H1 (cell line): ENCODE results near the gene TAMALIN. TPM values are rescaled to one million over a fixed set of nuclear protein-coding genes. Genes with fewer than 3 reads are reported as not detected.
A peak's percentile ranks its signal among the peaks of the same experiment; 100 is the strongest.

Experiments
- CTCF ChIA-PET: fragments of 300-600 bp; sonication (Branson Sonifier 250); formaldehyde crosslinking; loops from one replicate; lab custom pipeline; 2021; ENCODE audit not compliant: partially characterized antibody; lab: Charles Lee
- POLR2A ChIA-PET: fragments of 300-600 bp; sonication (Branson Sonifier 250); formaldehyde crosslinking; loops from one replicate; lab custom pipeline; 2021; ENCODE audit warnings: inconsistent platforms; ENCODE audit not compliant: partially characterized antibody; lab: Charles Lee
- DNase-seq, 2 experiments: peaks; one replicate each; pipeline versions ENCODE4 v3.0.0 to v3.0.0-alpha.2; 2010 to 2022; ENCODE audit warnings: low spot score in 2 of 2, low read depth in 1 of 2, mixed read lengths in 1 of 2
- FAIRE-seq: peaks from 2 replicates; lab custom pipeline; 2011; peaks lifted over from hg19 to GRCh38; lab: Jason Lieb, UNC
- H2AFZ ChIP-seq: 2 replicates; pipeline ENCODE4 v1.8.1; 2012; ENCODE audit warnings: low read length, inconsistent platforms
- H2AK5ac ChIP-seq: 2 replicates; pipeline ENCODE4 v1.6.1; 2013; ENCODE audit warnings: low read depth, low read length
- H2BK120ac ChIP-seq: replicated peaks from 2 replicates; pipeline ENCODE3; 2013; ENCODE audit warnings: low read depth, low read length, inconsistent platforms
- H2BK12ac ChIP-seq: 2 replicates; pipeline ENCODE4 v1.6.1; 2013; ENCODE audit warnings: low read depth, low read length
- H2BK15ac ChIP-seq: 2 replicates; pipeline ENCODE4 v1.6.1; 2013; ENCODE audit warnings: low read length
- H2BK20ac ChIP-seq: 2 replicates; pipeline ENCODE4 v1.6.1; 2013; ENCODE audit warnings: low read length
- H2BK5ac ChIP-seq: 2 replicates; pipeline ENCODE4 v1.6.1; 2013; ENCODE audit warnings: low read depth, low read length
- H3K14ac ChIP-seq: 2 replicates; pipeline ENCODE4 v1.6.1; 2013; ENCODE audit warnings: inconsistent platforms; ENCODE audit not compliant: insufficient read length
- H3K18ac ChIP-seq: 2 replicates; pipeline ENCODE4 v1.6.1; 2013; ENCODE audit warnings: low read length; ENCODE audit errors: extremely low read depth
- H3K23ac ChIP-seq: 2 replicates; pipeline ENCODE4 v1.6.1; 2013; ENCODE audit warnings: inconsistent platforms; ENCODE audit not compliant: insufficient read length
- H3K23me2 ChIP-seq: 2 replicates; pipeline ENCODE4 v1.6.1; 2013; ENCODE audit warnings: low read depth, low read length
- H3K27ac ChIP-seq: 2 replicates; pipeline ENCODE4 v1.6.1; 2011; ENCODE audit warnings: low read depth, low read length, inconsistent platforms
- H3K27me3 ChIP-seq, 4 experiments: replicated peaks in 1 of 4; 1 replicate in 1 of 4; 2 replicates in 3 of 4; pipeline versions ENCODE4 v1.6.1 to v1.8.1; 2011 to 2013; ENCODE audit warnings: low read length in 3 of 4, mild to moderate bottlenecking in 3 of 4, inconsistent platforms in 2 of 4, mixed read lengths in 2 of 4, moderate library complexity in 1 of 4; ENCODE audit not compliant: control insufficient read depth in 3 of 4, insufficient read depth in 3 of 4; ENCODE audit errors: extremely low read depth in 1 of 4
- H3K36me3 ChIP-seq, 4 experiments: 2 replicates each; pipeline versions ENCODE4 v1.6.1 to v1.8.1; 2011 to 2013; ENCODE audit warnings: mild to moderate bottlenecking in 4 of 4, low read length in 3 of 4, moderate library complexity in 2 of 4, control low read depth in 1 of 4, inconsistent platforms in 1 of 4; ENCODE audit not compliant: insufficient read depth in 4 of 4, control insufficient read depth in 2 of 4
- H3K4ac ChIP-seq: replicated peaks from 2 replicates; pipeline ENCODE3; 2013; ENCODE audit warnings: low read length, low read depth, mixed read lengths, inconsistent platforms; ENCODE audit not compliant: insufficient read length
- H3K4me1 ChIP-seq, 4 experiments: replicated peaks in 1 of 4; 1 replicate in 1 of 4; 2 replicates in 3 of 4; pipeline versions ENCODE4 v1.6.1 to v1.8.1; 2011 to 2013; ENCODE audit warnings: low read length in 3 of 4, inconsistent platforms in 2 of 4, mixed read lengths in 1 of 4; ENCODE audit not compliant: insufficient read depth in 4 of 4, control insufficient read depth in 3 of 4
- H3K4me2 ChIP-seq, 2 experiments: 2 replicates each; pipeline versions ENCODE4 v1.6.1 to v1.8.1; 2011 to 2013; ENCODE audit warnings: low read depth in 2 of 2, low read length in 2 of 2, control low read depth in 1 of 2, inconsistent platforms in 1 of 2, mild to moderate bottlenecking in 1 of 2; ENCODE audit not compliant: insufficient read depth in 1 of 2
- H3K4me3 ChIP-seq, 4 experiments: fragments of 200-600, 300-600 bp in 1 of 4; sonication (generic), shearing (Covaris generic), sonication (Bioruptor Twin) in 1 of 4; 2 replicates each; pipeline versions ENCODE4 v1.5.1 to v1.8.1; 2011 to 2016; ENCODE audit warnings: low read length in 4 of 4, low read depth in 3 of 4, control low read depth in 2 of 4, inconsistent platforms in 2 of 4, mild to moderate bottlenecking in 2 of 4, mixed read lengths in 1 of 4, moderate library complexity in 1 of 4; ENCODE audit not compliant: insufficient read depth in 2 of 4; ENCODE audit errors: extremely low read depth in 1 of 4
- H3K56ac ChIP-seq: replicated peaks from 2 replicates; pipeline ENCODE3; 2013; ENCODE audit warnings: low read depth, mild to moderate bottlenecking, mixed read lengths, low read length, inconsistent platforms; ENCODE audit not compliant: insufficient read length
- H3K79me1 ChIP-seq: 2 replicates; pipeline ENCODE4 v1.6.1; 2013; ENCODE audit warnings: low read depth, low read length, control low read depth
- H3K79me2 ChIP-seq, 2 experiments: 2 replicates each; pipeline versions ENCODE4 v1.6.1 to v1.8.1; 2012 to 2013; ENCODE audit warnings: low read length in 2 of 2, mild to moderate bottlenecking in 2 of 2, inconsistent platforms in 1 of 2; ENCODE audit not compliant: insufficient read depth in 2 of 2, control insufficient read depth in 1 of 2
- H3K9ac ChIP-seq, 4 experiments: replicated peaks in 1 of 4; 1 replicate in 1 of 4; 2 replicates in 3 of 4; pipeline versions ENCODE4 v1.6.1 to v1.8.1; 2011 to 2013; ENCODE audit warnings: low read depth in 3 of 4, low read length in 3 of 4, control low read depth in 2 of 4, mild to moderate bottlenecking in 2 of 4, moderate library complexity in 2 of 4, inconsistent platforms in 1 of 4; ENCODE audit errors: extremely low read depth in 1 of 4
- H3K9me3 ChIP-seq, 2 experiments: 2 replicates each; pipeline versions ENCODE4 v1.6.1 to v1.8.1; 2012 to 2013; ENCODE audit warnings: mild to moderate bottlenecking in 2 of 2, moderate library complexity in 2 of 2, control low read depth in 1 of 2, inconsistent platforms in 1 of 2, low read depth in 1 of 2, low read length in 1 of 2, mixed read lengths in 1 of 2; ENCODE audit not compliant: insufficient read depth in 2 of 2
- H4K20me1 ChIP-seq, 2 experiments: replicated peaks in 1 of 2; 2 replicates each; pipeline versions ENCODE3 to v1.8.1; 2011 to 2013; ENCODE audit warnings: inconsistent platforms in 2 of 2, low read length in 2 of 2, mild to moderate bottlenecking in 1 of 2; ENCODE audit not compliant: insufficient read depth in 2 of 2, control insufficient read depth in 1 of 2
- H4K5ac ChIP-seq: 2 replicates; pipeline ENCODE4 v1.6.1; 2013; ENCODE audit warnings: low read length, low read depth, mixed read lengths, inconsistent platforms; ENCODE audit not compliant: insufficient read length
- H4K8ac ChIP-seq: 2 replicates; pipeline ENCODE4 v1.8.0; 2013; ENCODE audit warnings: mild to moderate bottlenecking, moderate library complexity, low read length, inconsistent platforms; ENCODE audit not compliant: insufficient read depth; ENCODE audit errors: extremely low read depth
- H4K91ac ChIP-seq: replicated peaks from 2 replicates; pipeline ENCODE3; 2013; ENCODE audit warnings: low read length, mixed read lengths, inconsistent platforms; ENCODE audit not compliant: insufficient read length
- ASH2L ChIP-seq: fragments of 200-600, 300-600 bp; sonication (generic); IDR thresholded peaks from one replicate; pipeline ENCODE4 v1.7.1; 2017; ENCODE audit warnings: low read length
- ATF3 ChIP-seq: IDR thresholded peaks from 2 replicates; pipeline ENCODE4 v1.6.1; 2011; ENCODE audit warnings: low read depth, mild to moderate bottlenecking, low read length; ENCODE audit not compliant: insufficient read depth
- BACH1 ChIP-seq: IDR thresholded peaks from 2 replicates; pipeline ENCODE4 v1.6.1; 2012; ENCODE audit warnings: low read length, improper control_type of control experiment
- EP300 ChIP-seq, 2 experiments: IDR thresholded peaks; 1 replicate in 1 of 2; 2 replicates in 1 of 2; pipeline ENCODE4 v1.6.1; 2011 to 2012; ENCODE audit warnings: low read depth in 2 of 2, low read length in 2 of 2, mild to moderate bottlenecking in 2 of 2, borderline replicate concordance in 1 of 2, inconsistent platforms in 1 of 2, moderate library complexity in 1 of 2
- MAFK ChIP-seq: IDR thresholded peaks from 2 replicates; pipeline ENCODE4 v1.6.1; 2012; ENCODE audit warnings: low read depth, mild to moderate bottlenecking, improper control_type of control experiment, low read length
- SAP30 ChIP-seq: fragments of 300-600 bp; sonication (generic); IDR thresholded peaks from 2 replicates; pipeline ENCODE4 v1.7.1; 2012; ENCODE audit warnings: low read length, moderate library complexity, mild to moderate bottlenecking, inconsistent platforms; ENCODE audit not compliant: insufficient read depth, insufficient replicate concordance
- WGBS, 2 experiments: shearing (Covaris generic) in 1 of 2; methylation state at CpG; one replicate each; pipeline versions ENCODE4 v1.1.6 to v1.1.7; 2013 to 2015; ENCODE audit warnings: low lambda C conversion rate in 2 of 2, mixed read lengths in 2 of 2, inconsistent platforms in 1 of 2, low coverage in 1 of 2, missing lambda C conversion rate in 1 of 2; ENCODE audit not compliant: insufficient replicate concordance in 2 of 2, insufficient coverage in 1 of 2, insufficient read length in 1 of 2; ENCODE audit errors: extremely low coverage in 1 of 2, missing lambda C conversion rate in 1 of 2; 5-methylcytosine and 5-hydroxymethylcytosine counted together
- polyA plus RNA-seq, 7 experiments: library from polyadenylated mRNA; depleted of rRNA in 3 of 7; stranded (reverse) in 5 of 7; unstranded in 2 of 7; fragments of >200 nt in 5 of 7; fragments of 200-250 nt in 2 of 7; gene quantifications; 1 replicate in 5 of 7; 2 replicates in 1 of 7; 4 replicates in 1 of 7; pipeline versions ENCODE4 v1.2.1 to v1.2.3, GENCODE V29; 2011 to 2013; ENCODE audit warnings: missing spikeins in 2 of 7, mixed read lengths in 2 of 7
- total RNA-seq: library from RNA; stranded (reverse); fragmentation: NEBNext Ultra II Directional; extraction: Animal tissue kit (Norgen Biotek cat#: 25700); gene quantifications from 2 replicates; pipeline ENCODE4 v1.2.1, GENCODE V29; 2021
- TF ChIP-seq, protein P1 (sequence below): IDR thresholded peaks from 2 replicates; pipeline ENCODE4 v1.6.1; 2012; ENCODE audit warnings: inconsistent platforms

Gene TAMALIN
- total and polyA plus RNA-seq, 2 of the 8 experiments (the other 6 are each of a cell fraction or from before 2014, with no cell fraction given): 2.6 to 4.9 TPM

DNA sequence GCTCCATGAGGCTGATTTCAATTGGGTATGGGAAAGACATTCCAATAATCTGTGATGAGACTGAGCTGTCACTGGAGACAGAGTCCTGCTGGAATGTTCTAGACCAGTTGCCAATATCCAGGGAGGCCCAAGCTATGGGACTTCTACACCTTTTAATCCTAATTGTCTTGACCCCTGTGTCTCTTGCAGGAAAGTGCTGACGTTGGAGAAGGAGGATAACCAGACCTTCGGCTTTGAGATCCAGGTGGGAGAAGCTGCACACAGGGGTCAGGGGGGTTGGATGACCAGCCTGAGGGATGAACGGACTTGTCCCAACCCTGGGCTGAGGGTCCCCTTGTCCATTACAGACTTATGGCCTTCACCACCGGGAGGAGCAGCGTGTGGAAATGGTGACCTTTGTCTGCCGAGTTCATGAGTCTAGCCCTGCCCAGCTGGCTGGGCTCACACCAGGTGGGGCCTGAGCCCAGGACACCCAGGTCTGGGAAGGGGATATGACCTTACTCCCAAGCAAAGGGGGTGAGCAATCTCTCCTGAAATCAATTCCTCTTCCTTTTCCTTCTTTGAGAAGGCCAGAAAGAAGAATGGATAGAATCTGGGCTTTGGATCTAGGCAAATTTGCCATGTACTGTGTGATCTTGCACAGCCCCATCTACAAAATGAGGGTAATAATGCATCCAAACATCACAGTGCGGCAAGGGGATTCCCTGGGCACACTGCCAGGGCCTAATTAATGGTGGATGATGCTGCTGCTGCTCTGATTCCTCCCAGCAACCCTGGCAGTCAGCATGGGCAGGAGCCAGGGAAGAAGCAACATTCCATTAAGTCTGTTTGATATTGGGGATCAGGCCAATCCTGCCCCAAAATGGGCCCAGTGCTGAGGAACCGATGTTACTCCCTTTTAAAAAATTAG, 4.2 kb downstream of the TAMALIN start:
- H2AK5ac ChIP-seq: no peak overlapping the region
- H2BK5ac ChIP-seq: no peak overlapping the region
- H3K79me2 ChIP-seq: no peaks in the 10 kb centered on the region
- 0 out of 2 replicates have a peak overlapping the region, but pooled peaks have one; percentile 23 for H2BK15ac ChIP-seq
- H4K5ac ChIP-seq: peak overlapping the region; percentile 22
- no peak overlapping the region; the same call in 1 of the 2 replicates for H3K27ac ChIP-seq
- H3K23ac ChIP-seq: no peak overlapping the region
- H2AFZ ChIP-seq: no peak overlapping the region
- peaks cover 5 to 44% (median 26%) of the 10 kb centered on the region in 4 experiments for H3K4me1 ChIP-seq
- DNase-seq: no peak
- H3K9me3 ChIP-seq: no peaks in the 10 kb centered on the region
- peaks cover 13 to 64% (median 56%) of the 10 kb centered on the region in 4 experiments for H3K27me3 ChIP-seq
- peak overlapping the region; percentile 1 for H3K4ac ChIP-seq
- peak overlapping the region; percentile 89; the same call in 1 of the 2 replicates for H2BK12ac ChIP-seq
- no peaks in the 10 kb centered on the region for H3K79me1 ChIP-seq
- H2BK120ac ChIP-seq: no peak overlapping the region
- peak overlapping the region; percentile 27 to 47 for H3K4me2 ChIP-seq
- no peak overlapping the region for H4K91ac ChIP-seq
- peaks cover 10% of the 10 kb centered on the region; the same call in 1 of the 2 replicates for H3K23me2 ChIP-seq
- WGBS, 2 experiments: 84% methylated on average over 8 of the region's 8 CpGs; no CpG with 5 or more reads in 1 of the 2 experiments
- H3K4me3 ChIP-seq: peak overlapping the region in 1 of 4 experiments; percentile 31; a peak in 1 of 8 replicates
- no peak overlapping the region; the same call in 1 of the 2 replicates for H4K8ac ChIP-seq
- H2BK20ac ChIP-seq: no peak overlapping the region
- CTCF ChIA-PET: interaction anchor here (1.1 to 38.2 kb wide), 14 partner anchors 7 to 210 kb away, joined by 3 to 1249 read pairs (median 8); partner anchors contain the start of genes ATG101, NR4A1 and SMIM41
- H3K18ac ChIP-seq: no peak overlapping the region
- H4K20me1 ChIP-seq: peaks cover 0 to 3% of the 10 kb centered on the region in 2 experiments
- FAIRE-seq: no peak
- H3K9ac ChIP-seq: no peak overlapping the region; a peak in 1 of 7 replicates
- no peak overlapping the region for H3K14ac ChIP-seq
- POLR2A ChIA-PET: interaction anchor here (0.6 to 2.2 kb wide), 9 partner anchors 8 to 806 kb away, joined by 3 to 24 read pairs (median 4); partner anchors contain the start of gene NR4A1
- H3K56ac ChIP-seq: no peak overlapping the region
- no peaks in the 10 kb centered on the region; a peak in 1 of 8 replicates for H3K36me3 ChIP-seq
- TF ChIP-seq MAFK: no peak
- no peak for TF ChIP-seq SAP30
- TF ChIP-seq ASH2L: no peak
- TF ChIP-seq ATF3: no peak
- TF ChIP-seq BACH1: no peak
- TF ChIP-seq EP300 (IDR thresholded peaks at IDR 0.05; ENCODE audit: borderline replicate concordance in 1 of 2, low read depth in 2 of 2, low read length in 2 of 2): no peak
- TF ChIP-seq, protein P1, sequence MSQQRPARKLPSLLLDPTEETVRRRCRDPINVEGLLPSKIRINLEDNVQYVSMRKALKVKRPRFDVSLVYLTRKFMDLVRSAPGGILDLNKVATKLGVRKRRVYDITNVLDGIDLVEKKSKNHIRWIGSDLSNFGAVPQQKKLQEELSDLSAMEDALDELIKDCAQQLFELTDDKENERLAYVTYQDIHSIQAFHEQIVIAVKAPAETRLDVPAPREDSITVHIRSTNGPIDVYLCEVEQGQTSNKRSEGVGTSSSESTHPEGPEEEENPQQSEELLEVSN: no peak
